ENCODE results near the gene HRH1. TPM values are rescaled to one million over a fixed set of nuclear protein-coding genes. Genes with fewer than 3 reads are reported as not detected.

Gene HRH1
- total and polyA plus RNA-seq, 10 of the 15 experiments (the other 5 are each of a cell fraction or from before 2014, with no cell fraction given): not detected

DNA sequence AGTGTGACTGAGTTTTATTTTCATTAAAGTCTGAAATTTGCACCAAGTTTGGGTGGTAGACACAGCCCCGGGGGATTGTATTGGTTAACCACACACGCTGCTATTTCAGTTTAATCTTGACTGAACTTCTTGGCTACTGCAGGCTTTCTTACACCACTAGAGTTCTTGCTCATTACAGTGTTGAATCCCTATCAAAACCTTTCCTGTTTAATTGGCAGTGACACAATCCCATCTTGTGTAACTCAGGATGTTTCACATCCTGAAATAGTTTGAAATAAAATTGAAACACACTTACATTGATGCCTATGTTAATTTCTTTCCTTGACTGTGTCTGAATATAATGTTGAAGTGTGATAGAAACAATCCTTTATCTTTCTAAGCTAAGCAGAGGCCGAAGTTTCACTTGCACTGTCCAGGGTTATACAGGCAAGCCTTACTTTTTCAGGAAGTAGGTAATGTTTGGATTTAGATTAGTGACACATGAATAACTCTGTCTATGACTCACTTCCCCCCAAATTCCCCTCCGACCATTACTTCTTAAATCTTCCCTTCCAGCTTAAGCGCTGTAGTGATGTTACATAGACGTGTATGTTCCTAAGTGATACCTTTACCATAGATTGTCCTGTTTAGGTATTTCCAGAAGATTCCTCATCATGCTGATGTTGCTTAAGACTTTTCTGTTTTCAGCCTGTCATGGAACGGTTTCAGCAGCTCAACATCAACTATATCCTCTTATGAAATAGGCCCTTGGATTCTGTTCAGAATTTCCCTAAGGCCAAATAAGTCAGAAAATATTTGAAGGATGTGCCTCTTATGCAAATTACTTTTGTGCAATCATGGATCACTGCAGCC lies 134.7 kb downstream of the HRH1 start (continued):
- TF ChIP-seq PAX8 (IDR thresholded peaks at IDR 0.05): peak; percentile 29; the same call in 1 of the 2 replicates
- TF ChIP-seq, protein P1, sequence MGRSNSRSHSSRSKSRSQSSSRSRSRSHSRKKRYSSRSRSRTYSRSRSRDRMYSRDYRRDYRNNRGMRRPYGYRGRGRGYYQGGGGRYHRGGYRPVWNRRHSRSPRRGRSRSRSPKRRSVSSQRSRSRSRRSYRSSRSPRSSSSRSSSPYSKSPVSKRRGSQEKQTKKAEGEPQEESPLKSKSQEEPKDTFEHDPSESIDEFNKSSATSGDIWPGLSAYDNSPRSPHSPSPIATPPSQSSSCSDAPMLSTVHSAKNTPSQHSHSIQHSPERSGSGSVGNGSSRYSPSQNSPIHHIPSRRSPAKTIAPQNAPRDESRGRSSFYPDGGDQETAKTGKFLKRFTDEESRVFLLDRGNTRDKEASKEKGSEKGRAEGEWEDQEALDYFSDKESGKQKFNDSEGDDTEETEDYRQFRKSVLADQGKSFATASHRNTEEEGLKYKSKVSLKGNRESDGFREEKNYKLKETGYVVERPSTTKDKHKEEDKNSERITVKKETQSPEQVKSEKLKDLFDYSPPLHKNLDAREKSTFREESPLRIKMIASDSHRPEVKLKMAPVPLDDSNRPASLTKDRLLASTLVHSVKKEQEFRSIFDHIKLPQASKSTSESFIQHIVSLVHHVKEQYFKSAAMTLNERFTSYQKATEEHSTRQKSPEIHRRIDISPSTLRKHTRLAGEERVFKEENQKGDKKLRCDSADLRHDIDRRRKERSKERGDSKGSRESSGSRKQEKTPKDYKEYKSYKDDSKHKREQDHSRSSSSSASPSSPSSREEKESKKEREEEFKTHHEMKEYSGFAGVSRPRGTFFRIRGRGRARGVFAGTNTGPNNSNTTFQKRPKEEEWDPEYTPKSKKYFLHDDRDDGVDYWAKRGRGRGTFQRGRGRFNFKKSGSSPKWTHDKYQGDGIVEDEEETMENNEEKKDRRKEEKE (IDR thresholded peaks at IDR 0.05): 0 out of 2 replicates have a peak, but pooled peaks have one; percentile 26
- TF ChIP-seq ETV6 (conservative IDR thresholded peaks at IDR 0.05 in 1 of 2, IDR thresholded peaks at IDR 0.05 in 1 of 2; ENCODE audit: borderline replicate concordance in 1 of 2, low read depth in 1 of 2): peak in 1 of 2 experiments; percentile 80; a peak in 2 of 4 replicates
- TF ChIP-seq, protein P2, sequence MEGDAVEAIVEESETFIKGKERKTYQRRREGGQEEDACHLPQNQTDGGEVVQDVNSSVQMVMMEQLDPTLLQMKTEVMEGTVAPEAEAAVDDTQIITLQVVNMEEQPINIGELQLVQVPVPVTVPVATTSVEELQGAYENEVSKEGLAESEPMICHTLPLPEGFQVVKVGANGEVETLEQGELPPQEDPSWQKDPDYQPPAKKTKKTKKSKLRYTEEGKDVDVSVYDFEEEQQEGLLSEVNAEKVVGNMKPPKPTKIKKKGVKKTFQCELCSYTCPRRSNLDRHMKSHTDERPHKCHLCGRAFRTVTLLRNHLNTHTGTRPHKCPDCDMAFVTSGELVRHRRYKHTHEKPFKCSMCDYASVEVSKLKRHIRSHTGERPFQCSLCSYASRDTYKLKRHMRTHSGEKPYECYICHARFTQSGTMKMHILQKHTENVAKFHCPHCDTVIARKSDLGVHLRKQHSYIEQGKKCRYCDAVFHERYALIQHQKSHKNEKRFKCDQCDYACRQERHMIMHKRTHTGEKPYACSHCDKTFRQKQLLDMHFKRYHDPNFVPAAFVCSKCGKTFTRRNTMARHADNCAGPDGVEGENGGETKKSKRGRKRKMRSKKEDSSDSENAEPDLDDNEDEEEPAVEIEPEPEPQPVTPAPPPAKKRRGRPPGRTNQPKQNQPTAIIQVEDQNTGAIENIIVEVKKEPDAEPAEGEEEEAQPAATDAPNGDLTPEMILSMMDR (IDR thresholded peaks at IDR 0.05 in 2 of 3, conservative IDR thresholded peaks at IDR 0.05 in 1 of 3; ENCODE audit: control insufficient read depth in 2 of 3, extremely low read depth in 1 of 3, insufficient read depth in 1 of 3, low read depth in 3 of 3, low read length in 3 of 3): 0 out of 6 replicates have a peak, but pooled peaks of 1 of the 3 experiments have one; percentile 3
- TF ChIP-seq BCL11A (IDR thresholded peaks at IDR 0.05; ENCODE audit: low read depth, low read length): peak; percentile 80
- peak; percentile 88 for TF ChIP-seq IKZF1 (conservative IDR thresholded peaks at IDR 0.05)
- TF ChIP-seq YBX1 (IDR thresholded peaks at IDR 0.05): no peak
- peak; percentile 78 for TF ChIP-seq GABPA (IDR thresholded peaks at IDR 0.05; ENCODE audit: low read depth)
- peak; percentile 36 to 52; a peak in 3 of 4 replicates for TF ChIP-seq BHLHE40 (IDR thresholded peaks at IDR 0.05; ENCODE audit: borderline replicate concordance in 1 of 2, low read depth in 2 of 2, low read length in 1 of 2)
- 0 out of 2 replicates have a peak, but pooled peaks have one; percentile 19 for TF ChIP-seq TAF1 (IDR thresholded peaks at IDR 0.05; ENCODE audit: borderline replicate concordance, low read depth, low read length)
- no peak; the same call in none of the 2 replicates for TF ChIP-seq PML (IDR thresholded peaks at IDR 0.05; ENCODE audit: low read length)
- TF ChIP-seq, protein P3, sequence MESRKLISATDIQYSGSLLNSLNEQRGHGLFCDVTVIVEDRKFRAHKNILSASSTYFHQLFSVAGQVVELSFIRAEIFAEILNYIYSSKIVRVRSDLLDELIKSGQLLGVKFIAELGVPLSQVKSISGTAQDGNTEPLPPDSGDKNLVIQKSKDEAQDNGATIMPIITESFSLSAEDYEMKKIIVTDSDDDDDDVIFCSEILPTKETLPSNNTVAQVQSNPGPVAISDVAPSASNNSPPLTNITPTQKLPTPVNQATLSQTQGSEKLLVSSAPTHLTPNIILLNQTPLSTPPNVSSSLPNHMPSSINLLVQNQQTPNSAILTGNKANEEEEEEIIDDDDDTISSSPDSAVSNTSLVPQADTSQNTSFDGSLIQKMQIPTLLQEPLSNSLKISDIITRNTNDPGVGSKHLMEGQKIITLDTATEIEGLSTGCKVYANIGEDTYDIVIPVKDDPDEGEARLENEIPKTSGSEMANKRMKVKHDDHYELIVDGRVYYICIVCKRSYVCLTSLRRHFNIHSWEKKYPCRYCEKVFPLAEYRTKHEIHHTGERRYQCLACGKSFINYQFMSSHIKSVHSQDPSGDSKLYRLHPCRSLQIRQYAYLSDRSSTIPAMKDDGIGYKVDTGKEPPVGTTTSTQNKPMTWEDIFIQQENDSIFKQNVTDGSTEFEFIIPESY (IDR thresholded peaks at IDR 0.05): 0 out of 2 replicates have a peak, but pooled peaks have one; percentile 4
- TF ChIP-seq ZNF622 (IDR thresholded peaks at IDR 0.05): no peak
- peak; percentile 38 for TF ChIP-seq SP1 (IDR thresholded peaks at IDR 0.05; ENCODE audit: low read depth, low read length)
- no peak for TF ChIP-seq ESRRA (IDR thresholded peaks at IDR 0.05; ENCODE audit: low read length)
- no peak; the same call in 1 of the 2 replicates for TF ChIP-seq MTA3 (IDR thresholded peaks at IDR 0.05; ENCODE audit: borderline replicate concordance, low read length)
- TF ChIP-seq, protein P4, sequence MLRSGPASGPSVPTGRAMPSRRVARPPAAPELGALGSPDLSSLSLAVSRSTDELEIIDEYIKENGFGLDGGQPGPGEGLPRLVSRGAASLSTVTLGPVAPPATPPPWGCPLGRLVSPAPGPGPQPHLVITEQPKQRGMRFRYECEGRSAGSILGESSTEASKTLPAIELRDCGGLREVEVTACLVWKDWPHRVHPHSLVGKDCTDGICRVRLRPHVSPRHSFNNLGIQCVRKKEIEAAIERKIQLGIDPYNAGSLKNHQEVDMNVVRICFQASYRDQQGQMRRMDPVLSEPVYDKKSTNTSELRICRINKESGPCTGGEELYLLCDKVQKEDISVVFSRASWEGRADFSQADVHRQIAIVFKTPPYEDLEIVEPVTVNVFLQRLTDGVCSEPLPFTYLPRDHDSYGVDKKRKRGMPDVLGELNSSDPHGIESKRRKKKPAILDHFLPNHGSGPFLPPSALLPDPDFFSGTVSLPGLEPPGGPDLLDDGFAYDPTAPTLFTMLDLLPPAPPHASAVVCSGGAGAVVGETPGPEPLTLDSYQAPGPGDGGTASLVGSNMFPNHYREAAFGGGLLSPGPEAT (IDR thresholded peaks at IDR 0.05; ENCODE audit: low read depth): peak; percentile 79
